ENCODE data around the gene MISP. TPM values are rescaled to one million over a fixed set of nuclear protein-coding genes. Genes with fewer than 3 reads are reported as not detected.
A peak's percentile ranks its signal among the peaks of the same experiment; 100 is the strongest.

Gene MISP
- total and polyA plus RNA-seq, 2 of the 13 experiments (the other 11 are each of a cell fraction or from before 2014, with no cell fraction given), result 0.67 to 1.3 TPM

DNA sequence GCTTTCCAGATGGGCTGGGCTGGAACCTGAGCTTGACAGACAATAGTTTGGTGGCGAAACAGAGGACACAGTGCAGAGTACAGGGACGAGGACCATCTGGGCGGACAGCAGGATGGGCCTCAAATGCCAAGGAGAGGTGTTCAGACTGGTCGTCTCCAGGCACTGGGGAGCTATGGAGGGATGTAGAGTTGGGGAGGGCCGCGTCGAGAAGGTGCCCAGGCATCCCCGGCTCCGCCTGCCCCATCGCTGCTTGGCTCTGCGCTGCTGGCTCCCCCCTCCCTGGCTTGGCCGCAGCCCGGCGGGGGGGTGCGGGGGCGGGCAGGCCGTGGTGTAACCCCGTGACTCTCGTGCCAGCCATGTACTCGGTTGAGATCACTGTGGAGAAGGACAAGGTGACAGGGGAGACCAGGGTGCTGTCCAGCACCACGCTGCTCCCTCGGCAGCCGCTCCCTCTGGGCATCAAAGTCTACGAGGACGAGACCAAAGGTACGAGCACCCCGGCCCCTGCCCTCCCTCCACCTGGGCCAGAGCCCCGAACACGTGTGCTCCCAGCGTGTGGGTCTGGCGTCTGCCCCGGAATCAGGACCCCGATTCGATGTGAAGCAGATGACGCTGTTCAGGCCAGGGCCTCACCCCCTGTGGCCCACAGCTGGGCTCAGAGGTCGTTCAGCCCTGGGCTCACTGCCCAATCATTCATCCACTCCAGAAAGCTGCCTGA lies 10.8 kb upstream of the MISP start (continued):
- TF ChIP-seq, protein P1, sequence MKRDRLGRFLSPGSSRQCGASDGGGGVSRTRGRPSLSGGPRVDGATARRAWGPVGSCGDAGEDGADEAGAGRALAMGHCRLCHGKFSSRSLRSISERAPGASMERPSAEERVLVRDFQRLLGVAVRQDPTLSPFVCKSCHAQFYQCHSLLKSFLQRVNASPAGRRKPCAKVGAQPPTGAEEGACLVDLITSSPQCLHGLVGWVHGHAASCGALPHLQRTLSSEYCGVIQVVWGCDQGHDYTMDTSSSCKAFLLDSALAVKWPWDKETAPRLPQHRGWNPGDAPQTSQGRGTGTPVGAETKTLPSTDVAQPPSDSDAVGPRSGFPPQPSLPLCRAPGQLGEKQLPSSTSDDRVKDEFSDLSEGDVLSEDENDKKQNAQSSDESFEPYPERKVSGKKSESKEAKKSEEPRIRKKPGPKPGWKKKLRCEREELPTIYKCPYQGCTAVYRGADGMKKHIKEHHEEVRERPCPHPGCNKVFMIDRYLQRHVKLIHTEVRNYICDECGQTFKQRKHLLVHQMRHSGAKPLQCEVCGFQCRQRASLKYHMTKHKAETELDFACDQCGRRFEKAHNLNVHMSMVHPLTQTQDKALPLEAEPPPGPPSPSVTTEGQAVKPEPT (CRISPR knock-in tag; IDR thresholded peaks at IDR 0.05; ENCODE audit: low read depth), result 0 out of 2 replicates have a peak, but pooled peaks have one; percentile 18
- TF ChIP-seq MAX (IDR thresholded peaks at IDR 0.05) (peak; percentile 97), ZNF30 (CRISPR knock-in tag; IDR thresholded peaks at IDR 0.05) (no peak), NFKB2 (CRISPR knock-in tag; IDR thresholded peaks at IDR 0.05; ENCODE audit: borderline replicate concordance) (peak; percentile 84; the same call in 1 of the 2 replicates), TMF1 (CRISPR knock-in tag; IDR thresholded peaks at IDR 0.05; ENCODE audit: low read depth) (peak; percentile 72; the same call in 1 of the 2 replicates), SCMH1 (CRISPR knock-in tag; IDR thresholded peaks at IDR 0.05; ENCODE audit: borderline replicate concordance) (no peak), KAT8 (CRISPR knock-in tag; IDR thresholded peaks at IDR 0.05) (no peak), CENPX (CRISPR knock-in tag; IDR thresholded peaks at IDR 0.05) (no peak), PITX1 (CRISPR knock-in tag; IDR thresholded peaks at IDR 0.05) (peak; percentile 60), ZNF317 (CRISPR knock-in tag; IDR thresholded peaks at IDR 0.05) (0 out of 2 replicates have a peak, but pooled peaks have one; percentile 26), MEF2D (CRISPR knock-in tag; IDR thresholded peaks at IDR 0.05) (peak; percentile 70), ZNF282 (IDR thresholded peaks at IDR 0.05; ENCODE audit: partially characterized antibody) (no peak), ZKSCAN8 (CRISPR knock-in tag; IDR thresholded peaks at IDR 0.05; ENCODE audit: borderline replicate concordance) (no peak), PAWR (CRISPR knock-in tag; IDR thresholded peaks at IDR 0.05; ENCODE audit: borderline replicate concordance) (0 out of 2 replicates have a peak, but pooled peaks have one; percentile 51), ZNF607 (CRISPR knock-in tag; IDR thresholded peaks at IDR 0.05; ENCODE audit: borderline replicate concordance) (no peak), ZBTB38 (CRISPR knock-in tag; IDR thresholded peaks at IDR 0.05) (no peak), HNRNPK (IDR thresholded peaks at IDR 0.05; ENCODE audit: low read depth, low read length, poor library complexity, severe bottlenecking) (no peak), ETV6 (CRISPR knock-in tag; conservative IDR thresholded peaks at IDR 0.05) (0 out of 2 replicates have a peak, but pooled peaks have one; percentile 13), ZNF232 (CRISPR knock-in tag; IDR thresholded peaks at IDR 0.05; ENCODE audit: borderline replicate concordance) (peak; percentile 74; the same call in 1 of the 2 replicates), ZNF432 (CRISPR knock-in tag; IDR thresholded peaks at IDR 0.05; ENCODE audit: borderline replicate concordance) (no peak), MXD4 (CRISPR knock-in tag; IDR thresholded peaks at IDR 0.05) (peak; percentile 76; the same call in 1 of the 2 replicates), RNF2 (conservative IDR thresholded peaks at IDR 0.05; ENCODE audit: low read depth) (peak; percentile 75; the same call in 1 of the 2 replicates), ZNF350 (CRISPR knock-in tag; IDR thresholded peaks at IDR 0.05; ENCODE audit: borderline replicate concordance, low read depth) (peak; percentile 62; the same call in 1 of the 2 replicates)
- TF ChIP-seq, protein P2, sequence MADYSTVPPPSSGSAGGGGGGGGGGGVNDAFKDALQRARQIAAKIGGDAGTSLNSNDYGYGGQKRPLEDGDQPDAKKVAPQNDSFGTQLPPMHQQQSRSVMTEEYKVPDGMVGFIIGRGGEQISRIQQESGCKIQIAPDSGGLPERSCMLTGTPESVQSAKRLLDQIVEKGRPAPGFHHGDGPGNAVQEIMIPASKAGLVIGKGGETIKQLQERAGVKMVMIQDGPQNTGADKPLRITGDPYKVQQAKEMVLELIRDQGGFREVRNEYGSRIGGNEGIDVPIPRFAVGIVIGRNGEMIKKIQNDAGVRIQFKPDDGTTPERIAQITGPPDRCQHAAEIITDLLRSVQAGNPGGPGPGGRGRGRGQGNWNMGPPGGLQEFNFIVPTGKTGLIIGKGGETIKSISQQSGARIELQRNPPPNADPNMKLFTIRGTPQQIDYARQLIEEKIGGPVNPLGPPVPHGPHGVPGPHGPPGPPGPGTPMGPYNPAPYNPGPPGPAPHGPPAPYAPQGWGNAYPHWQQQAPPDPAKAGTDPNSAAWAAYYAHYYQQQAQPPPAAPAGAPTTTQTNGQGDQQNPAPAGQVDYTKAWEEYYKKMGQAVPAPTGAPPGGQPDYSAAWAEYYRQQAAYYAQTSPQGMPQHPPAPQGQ (CRISPR knock-in tag; IDR thresholded peaks at IDR 0.05; ENCODE audit: borderline replicate concordance), result 0 out of 2 replicates have a peak, but pooled peaks have one; percentile 70

All from HepG2 (cell line).